ENCODE measurements around the gene TMEM150B.

Gene TMEM150B

DNA sequence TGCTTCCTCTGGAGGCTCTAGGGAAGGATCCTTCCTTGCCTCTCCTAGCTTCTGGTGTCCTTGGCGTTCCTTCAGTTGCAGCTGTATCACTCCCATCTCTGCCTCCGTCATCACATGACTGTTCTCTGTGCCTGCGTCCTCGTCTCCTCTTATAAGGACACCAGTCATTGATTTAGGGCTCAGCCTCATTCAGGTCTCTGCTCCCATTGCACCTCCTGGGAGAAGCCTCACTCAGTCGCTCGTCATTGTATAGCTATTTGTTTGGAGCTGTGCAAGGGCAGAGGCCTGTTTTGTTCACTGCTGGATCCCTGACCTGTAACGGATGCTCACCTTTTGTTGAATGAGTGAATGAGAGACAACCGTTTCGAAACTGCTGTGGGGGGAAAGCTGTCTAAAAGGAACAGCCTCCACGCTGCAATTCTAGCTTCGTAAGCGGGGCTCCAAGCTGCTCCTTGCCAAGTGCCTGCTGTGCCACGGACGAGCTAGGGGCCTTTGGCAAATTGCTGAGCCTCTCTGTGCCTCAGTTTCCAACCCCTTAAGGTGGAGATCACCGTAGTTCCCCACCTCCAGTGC, 24.2 kb downstream of the TMEM150B start:
- H2AFZ ChIP-seq (ENCODE audit: low read depth, low read length, severe bottlenecking): peak overlapping the region; percentile 90
- no peaks in the 10 kb centered on the region for H4K20me1 ChIP-seq (ENCODE audit: low read depth, low read length)
- no peak overlapping the region for H3K4me3 ChIP-seq (ENCODE audit: insufficient read depth, low read length, poor library complexity, severe bottlenecking)
- H3K36me3 ChIP-seq (ENCODE audit: low read length): no peaks in the 10 kb centered on the region
- H3F3A ChIP-seq (ENCODE audit: insufficient read depth): no peaks in the 10 kb centered on the region
- H3K9me2 ChIP-seq (replicated peaks; ENCODE audit: insufficient read depth, low read length): no peaks in the 10 kb centered on the region
- H3K4me2 ChIP-seq (ENCODE audit: low read depth, low read length, poor library complexity, severe bottlenecking): peak overlapping the region; percentile 54
- H3K27me3 ChIP-seq (ENCODE audit: low read length): no peaks in the 10 kb centered on the region
- H3K9me3 ChIP-seq (ENCODE audit: insufficient read depth, low read length): no peaks in the 10 kb centered on the region
- H3K79me2 ChIP-seq (ENCODE audit: insufficient read depth, low read length): no peaks in the 10 kb centered on the region
- no peak overlapping the region for H3K27ac ChIP-seq (ENCODE audit: low read depth, low read length)
- no peak overlapping the region for H3K9ac ChIP-seq (ENCODE audit: low read length)
- TF ChIP-seq, protein P1, sequence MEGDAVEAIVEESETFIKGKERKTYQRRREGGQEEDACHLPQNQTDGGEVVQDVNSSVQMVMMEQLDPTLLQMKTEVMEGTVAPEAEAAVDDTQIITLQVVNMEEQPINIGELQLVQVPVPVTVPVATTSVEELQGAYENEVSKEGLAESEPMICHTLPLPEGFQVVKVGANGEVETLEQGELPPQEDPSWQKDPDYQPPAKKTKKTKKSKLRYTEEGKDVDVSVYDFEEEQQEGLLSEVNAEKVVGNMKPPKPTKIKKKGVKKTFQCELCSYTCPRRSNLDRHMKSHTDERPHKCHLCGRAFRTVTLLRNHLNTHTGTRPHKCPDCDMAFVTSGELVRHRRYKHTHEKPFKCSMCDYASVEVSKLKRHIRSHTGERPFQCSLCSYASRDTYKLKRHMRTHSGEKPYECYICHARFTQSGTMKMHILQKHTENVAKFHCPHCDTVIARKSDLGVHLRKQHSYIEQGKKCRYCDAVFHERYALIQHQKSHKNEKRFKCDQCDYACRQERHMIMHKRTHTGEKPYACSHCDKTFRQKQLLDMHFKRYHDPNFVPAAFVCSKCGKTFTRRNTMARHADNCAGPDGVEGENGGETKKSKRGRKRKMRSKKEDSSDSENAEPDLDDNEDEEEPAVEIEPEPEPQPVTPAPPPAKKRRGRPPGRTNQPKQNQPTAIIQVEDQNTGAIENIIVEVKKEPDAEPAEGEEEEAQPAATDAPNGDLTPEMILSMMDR (IDR thresholded peaks at IDR 0.05; ENCODE audit: insufficient read depth, low read length, poor library complexity, severe bottlenecking): no peak
- TF ChIP-seq EZH2phosphoT487 (conservative IDR thresholded peaks at IDR 0.05; ENCODE audit: low read length): no peak

DNA sequence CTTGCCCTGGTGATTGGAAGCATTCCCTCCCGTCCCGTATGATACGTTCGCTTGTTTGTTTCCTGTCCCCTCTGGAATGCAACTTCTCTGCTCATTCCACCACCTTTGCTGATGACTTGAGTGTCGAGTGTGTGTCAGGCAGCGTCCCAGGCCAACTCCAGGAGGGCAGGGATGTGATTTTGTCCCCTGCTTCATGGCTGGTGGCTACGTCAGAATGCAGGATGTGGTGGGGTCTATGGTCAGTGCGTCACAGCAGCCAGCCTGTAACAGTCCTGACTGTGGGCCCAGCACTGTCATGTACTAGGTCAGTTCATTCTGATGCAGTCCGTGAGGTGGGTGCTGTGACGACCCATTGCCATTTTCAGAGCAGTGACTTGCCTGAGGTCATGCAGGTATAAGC, 25.1 kb downstream of the TMEM150B start:
- H4K20me1 ChIP-seq (ENCODE audit: low read depth, low read length): no peaks in the 10 kb centered on the region
- H3K4me3 ChIP-seq (ENCODE audit: insufficient read depth, low read length, poor library complexity, severe bottlenecking): no peak overlapping the region
- no peak for TF ChIP-seq EZH2phosphoT487 (conservative IDR thresholded peaks at IDR 0.05; ENCODE audit: low read length)
- no peak overlapping the region for H2AFZ ChIP-seq (ENCODE audit: low read depth, low read length, severe bottlenecking)
- H3F3A ChIP-seq (ENCODE audit: insufficient read depth): no peaks in the 10 kb centered on the region
- H3K36me3 ChIP-seq (ENCODE audit: low read length): no peaks in the 10 kb centered on the region
- H3K9me3 ChIP-seq (ENCODE audit: insufficient read depth, low read length): no peaks in the 10 kb centered on the region
- H3K9me2 ChIP-seq (replicated peaks; ENCODE audit: insufficient read depth, low read length): no peaks in the 10 kb centered on the region
- no peak overlapping the region for H3K9ac ChIP-seq (ENCODE audit: low read length)
- no peak overlapping the region for H3K27ac ChIP-seq (ENCODE audit: low read depth, low read length)
- no peaks in the 10 kb centered on the region for H3K27me3 ChIP-seq (ENCODE audit: low read length)
- H3K4me2 ChIP-seq (ENCODE audit: low read depth, low read length, poor library complexity, severe bottlenecking): no peak overlapping the region
- no peaks in the 10 kb centered on the region for H3K79me2 ChIP-seq (ENCODE audit: insufficient read depth, low read length)

DNA sequence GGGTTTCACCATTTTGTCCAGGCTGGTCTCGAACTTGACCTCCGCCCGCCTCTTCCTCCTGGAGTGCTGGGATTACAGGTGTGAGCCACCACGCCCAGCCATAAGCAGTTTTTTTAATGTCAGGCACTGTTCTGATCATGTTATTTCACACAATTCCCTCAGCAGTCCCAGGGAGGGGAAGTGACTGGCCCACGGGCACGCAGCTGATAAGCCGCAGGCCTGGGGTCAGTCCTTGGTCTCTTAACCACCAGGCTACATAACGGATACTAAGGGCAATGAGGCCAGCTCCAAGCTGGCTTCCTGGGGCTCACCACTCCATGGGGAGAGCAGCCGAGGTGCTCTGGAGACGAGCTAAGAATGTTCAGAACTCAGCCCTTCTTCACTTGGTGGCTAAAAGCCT, 27.9 kb downstream of the TMEM150B start:
- Histone ChIP-seq H3F3A (ENCODE audit: insufficient read depth) (no peaks in the 10 kb centered on the region), H2AFZ (ENCODE audit: low read depth, low read length, severe bottlenecking) (no peak overlapping the region), H3K27me3 (ENCODE audit: low read length) (no peaks in the 10 kb centered on the region), H3K4me2 (ENCODE audit: low read depth, low read length, poor library complexity, severe bottlenecking) (no peak overlapping the region), H3K36me3 (ENCODE audit: low read length) (no peaks in the 10 kb centered on the region), H3K79me2 (ENCODE audit: insufficient read depth, low read length) (no peaks in the 10 kb centered on the region), H3K9me2 (replicated peaks; ENCODE audit: insufficient read depth, low read length) (no peaks in the 10 kb centered on the region), H3K9ac (ENCODE audit: low read length) (no peak overlapping the region), H3K27ac (ENCODE audit: low read depth, low read length) (no peak overlapping the region), H3K4me3 (ENCODE audit: insufficient read depth, low read length, poor library complexity, severe bottlenecking) (no peak overlapping the region), H4K20me1 (ENCODE audit: low read depth, low read length) (no peaks in the 10 kb centered on the region), H3K9me3 (ENCODE audit: insufficient read depth, low read length) (no peaks in the 10 kb centered on the region)
- TF ChIP-seq EZH2phosphoT487 (conservative IDR thresholded peaks at IDR 0.05; ENCODE audit: low read length): no peak
- TF ChIP-seq, protein P1 (IDR thresholded peaks at IDR 0.05; ENCODE audit: insufficient read depth, low read length, poor library complexity, severe bottlenecking): no peak

DNA sequence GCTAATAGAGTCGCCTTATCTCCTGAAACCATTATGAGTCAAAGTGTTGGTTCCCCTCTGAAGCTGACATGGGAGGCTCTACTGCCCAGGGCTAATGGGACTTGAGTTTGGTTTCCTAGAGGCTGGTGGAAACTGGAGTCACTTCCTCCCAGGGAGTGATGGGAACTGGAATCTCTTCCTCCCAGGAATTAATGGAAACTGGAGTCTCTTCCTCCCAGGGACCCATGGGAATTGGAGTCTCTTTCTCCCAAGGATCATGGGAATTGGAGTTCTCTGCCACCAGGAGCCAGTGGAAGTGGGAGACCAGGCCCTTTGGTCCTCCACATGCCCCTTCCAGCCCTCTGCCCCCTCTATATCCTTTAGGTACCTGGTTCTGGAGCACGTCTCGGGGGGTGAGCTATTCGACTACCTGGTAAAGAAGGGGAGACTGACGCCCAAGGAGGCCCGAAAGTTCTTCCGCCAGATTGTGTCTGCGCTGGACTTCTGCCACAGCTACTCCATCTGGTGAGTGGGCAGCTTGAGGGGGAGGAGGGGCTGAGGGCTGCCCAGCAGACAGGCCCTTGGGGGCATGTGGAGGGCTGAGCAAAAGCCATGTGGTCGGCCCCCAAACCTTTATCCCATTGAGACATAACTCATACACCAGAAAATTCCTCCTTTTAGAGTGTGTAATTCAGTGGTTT, 35.9 kb downstream of the TMEM150B start:
- H3K4me3 ChIP-seq (ENCODE audit: insufficient read depth, low read length, poor library complexity, severe bottlenecking): no peak overlapping the region
- H3F3A ChIP-seq (ENCODE audit: insufficient read depth): no peaks in the 10 kb centered on the region
- TF ChIP-seq EZH2phosphoT487 (conservative IDR thresholded peaks at IDR 0.05; ENCODE audit: low read length): no peak
- TF ChIP-seq, protein P1 (IDR thresholded peaks at IDR 0.05; ENCODE audit: insufficient read depth, low read length, poor library complexity, severe bottlenecking): no peak
- no peaks in the 10 kb centered on the region for H4K20me1 ChIP-seq (ENCODE audit: low read depth, low read length)
- no peak overlapping the region for H3K4me2 ChIP-seq (ENCODE audit: low read depth, low read length, poor library complexity, severe bottlenecking)
- no peak overlapping the region for H3K27ac ChIP-seq (ENCODE audit: low read depth, low read length)
- H2AFZ ChIP-seq (ENCODE audit: low read depth, low read length, severe bottlenecking): no peak overlapping the region
- H3K79me2 ChIP-seq (ENCODE audit: insufficient read depth, low read length): no peaks in the 10 kb centered on the region
- H3K36me3 ChIP-seq (ENCODE audit: low read length): no peaks in the 10 kb centered on the region
- H3K9me3 ChIP-seq (ENCODE audit: insufficient read depth, low read length): no peaks in the 10 kb centered on the region
- H3K27me3 ChIP-seq (ENCODE audit: low read length): no peaks in the 10 kb centered on the region
- H3K9ac ChIP-seq (ENCODE audit: low read length): no peak overlapping the region
- H3K9me2 ChIP-seq (replicated peaks; ENCODE audit: insufficient read depth, low read length): no peaks in the 10 kb centered on the region

Measured in SU-DHL-6 (cell line).